ENCODE data around the gene SPOCK1.

SPOCK1 gene

DNA sequence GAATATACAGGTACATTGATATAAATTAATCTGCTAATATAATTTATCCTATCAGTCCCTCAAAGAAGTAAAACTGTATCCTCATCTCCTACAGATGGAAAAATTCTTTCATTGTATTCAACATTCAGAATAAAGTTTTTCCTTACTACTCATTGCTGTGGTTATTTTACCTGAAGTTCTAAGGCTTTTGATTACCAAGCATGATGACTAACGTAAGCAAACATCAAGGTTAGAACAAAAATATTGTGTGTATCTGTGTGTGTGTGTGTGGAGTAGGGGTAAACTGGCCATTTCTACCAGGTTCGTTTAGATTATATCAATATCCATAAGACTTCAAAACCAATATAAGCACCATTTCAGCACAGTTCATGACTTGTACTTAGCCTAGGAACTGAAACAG, 573.1 kb downstream of the SPOCK1 start:
- DNase-seq (ENCODE audit: low read depth in 1 of 2, low spot score in 1 of 2), result no peak
- Histone ChIP-seq H3K27me3 (ENCODE audit: insufficient read depth, poor library complexity, severe bottlenecking) (no peaks in the 10 kb centered on the region), H3K27ac (replicated peaks) (no peak overlapping the region), H3K4me3 (replicated peaks; ENCODE audit: insufficient read depth, low read length) (no peak overlapping the region)
- TF ChIP-seq, protein P1, sequence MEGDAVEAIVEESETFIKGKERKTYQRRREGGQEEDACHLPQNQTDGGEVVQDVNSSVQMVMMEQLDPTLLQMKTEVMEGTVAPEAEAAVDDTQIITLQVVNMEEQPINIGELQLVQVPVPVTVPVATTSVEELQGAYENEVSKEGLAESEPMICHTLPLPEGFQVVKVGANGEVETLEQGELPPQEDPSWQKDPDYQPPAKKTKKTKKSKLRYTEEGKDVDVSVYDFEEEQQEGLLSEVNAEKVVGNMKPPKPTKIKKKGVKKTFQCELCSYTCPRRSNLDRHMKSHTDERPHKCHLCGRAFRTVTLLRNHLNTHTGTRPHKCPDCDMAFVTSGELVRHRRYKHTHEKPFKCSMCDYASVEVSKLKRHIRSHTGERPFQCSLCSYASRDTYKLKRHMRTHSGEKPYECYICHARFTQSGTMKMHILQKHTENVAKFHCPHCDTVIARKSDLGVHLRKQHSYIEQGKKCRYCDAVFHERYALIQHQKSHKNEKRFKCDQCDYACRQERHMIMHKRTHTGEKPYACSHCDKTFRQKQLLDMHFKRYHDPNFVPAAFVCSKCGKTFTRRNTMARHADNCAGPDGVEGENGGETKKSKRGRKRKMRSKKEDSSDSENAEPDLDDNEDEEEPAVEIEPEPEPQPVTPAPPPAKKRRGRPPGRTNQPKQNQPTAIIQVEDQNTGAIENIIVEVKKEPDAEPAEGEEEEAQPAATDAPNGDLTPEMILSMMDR (IDR thresholded peaks at IDR 0.05; ENCODE audit: insufficient read depth, low read length), result no peak
- TF ChIP-seq SPI1 (IDR thresholded peaks at IDR 0.05; ENCODE audit: borderline replicate concordance, low read depth) (no peak), POLR2AphosphoS5 (IDR thresholded peaks at IDR 0.05; ENCODE audit: low read depth) (no peak), GABPA (IDR thresholded peaks at IDR 0.05; ENCODE audit: low read depth) (no peak)
- TF ChIP-seq, protein P2, sequence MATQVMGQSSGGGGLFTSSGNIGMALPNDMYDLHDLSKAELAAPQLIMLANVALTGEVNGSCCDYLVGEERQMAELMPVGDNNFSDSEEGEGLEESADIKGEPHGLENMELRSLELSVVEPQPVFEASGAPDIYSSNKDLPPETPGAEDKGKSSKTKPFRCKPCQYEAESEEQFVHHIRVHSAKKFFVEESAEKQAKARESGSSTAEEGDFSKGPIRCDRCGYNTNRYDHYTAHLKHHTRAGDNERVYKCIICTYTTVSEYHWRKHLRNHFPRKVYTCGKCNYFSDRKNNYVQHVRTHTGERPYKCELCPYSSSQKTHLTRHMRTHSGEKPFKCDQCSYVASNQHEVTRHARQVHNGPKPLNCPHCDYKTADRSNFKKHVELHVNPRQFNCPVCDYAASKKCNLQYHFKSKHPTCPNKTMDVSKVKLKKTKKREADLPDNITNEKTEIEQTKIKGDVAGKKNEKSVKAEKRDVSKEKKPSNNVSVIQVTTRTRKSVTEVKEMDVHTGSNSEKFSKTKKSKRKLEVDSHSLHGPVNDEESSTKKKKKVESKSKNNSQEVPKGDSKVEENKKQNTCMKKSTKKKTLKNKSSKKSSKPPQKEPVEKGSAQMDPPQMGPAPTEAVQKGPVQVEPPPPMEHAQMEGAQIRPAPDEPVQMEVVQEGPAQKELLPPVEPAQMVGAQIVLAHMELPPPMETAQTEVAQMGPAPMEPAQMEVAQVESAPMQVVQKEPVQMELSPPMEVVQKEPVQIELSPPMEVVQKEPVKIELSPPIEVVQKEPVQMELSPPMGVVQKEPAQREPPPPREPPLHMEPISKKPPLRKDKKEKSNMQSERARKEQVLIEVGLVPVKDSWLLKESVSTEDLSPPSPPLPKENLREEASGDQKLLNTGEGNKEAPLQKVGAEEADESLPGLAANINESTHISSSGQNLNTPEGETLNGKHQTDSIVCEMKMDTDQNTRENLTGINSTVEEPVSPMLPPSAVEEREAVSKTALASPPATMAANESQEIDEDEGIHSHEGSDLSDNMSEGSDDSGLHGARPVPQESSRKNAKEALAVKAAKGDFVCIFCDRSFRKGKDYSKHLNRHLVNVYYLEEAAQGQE (IDR thresholded peaks at IDR 0.05; ENCODE audit: insufficient replicate concordance, low read depth), result no peak

Measured in HL-60 (cell line).